HK-2 (cell line): Measurements from ENCODE around the gene AMFR.
"Not testable (repeated sequence)": the region's sequence is repeated elsewhere in the genome, so short reads cannot be mapped to it uniquely, and the experiment has no call there.

Source experiments
- DNase-seq: peaks from one replicate; pipeline ENCODE4 v3.0.0-alpha.2; 2018; ENCODE audit not compliant: unreplicated experiment

Gene AMFR

DNA sequence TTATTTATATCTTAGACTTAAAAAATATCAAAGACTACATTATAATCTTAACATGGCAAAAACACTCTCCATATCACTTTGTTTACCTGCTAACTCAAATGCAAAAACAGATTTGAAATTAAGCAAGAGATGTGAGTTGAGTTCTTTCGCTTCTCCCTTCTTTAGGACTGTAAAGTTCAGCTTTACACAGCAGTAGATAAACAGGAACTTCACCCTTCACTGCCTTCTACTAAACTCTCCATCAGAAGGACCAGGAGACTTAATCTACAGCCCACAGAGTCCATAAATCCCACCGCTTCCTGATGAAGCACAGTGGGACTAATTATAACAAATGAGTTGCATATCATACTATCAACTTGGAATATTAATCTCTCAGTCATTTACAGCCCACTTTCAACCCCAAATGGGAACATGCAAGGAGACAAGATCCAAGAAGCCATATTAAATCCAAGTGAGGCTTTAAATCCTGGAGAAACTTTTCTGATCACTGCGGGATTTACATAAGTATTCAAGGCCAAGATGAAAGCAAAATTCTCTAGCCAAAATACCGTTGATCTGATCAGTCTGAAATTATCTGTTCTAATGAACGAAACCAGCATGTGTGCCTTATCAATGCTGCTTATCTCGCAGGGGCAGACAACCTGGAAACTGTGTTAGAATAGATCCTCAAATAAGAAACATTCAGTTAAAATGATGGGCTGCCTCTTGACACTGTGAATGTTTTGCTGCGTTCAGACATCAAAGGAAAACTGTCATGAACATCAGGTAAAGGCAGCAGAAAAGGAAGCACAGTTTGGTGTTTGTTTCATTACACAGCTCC, 1.6 kb downstream of the AMFR start:
- DNase-seq = no peak

- no peak for DNase-seq
Measured at GRCh38 chr16:56422896-56423441, 2.4 kb downstream of the AMFR start.

DNA sequence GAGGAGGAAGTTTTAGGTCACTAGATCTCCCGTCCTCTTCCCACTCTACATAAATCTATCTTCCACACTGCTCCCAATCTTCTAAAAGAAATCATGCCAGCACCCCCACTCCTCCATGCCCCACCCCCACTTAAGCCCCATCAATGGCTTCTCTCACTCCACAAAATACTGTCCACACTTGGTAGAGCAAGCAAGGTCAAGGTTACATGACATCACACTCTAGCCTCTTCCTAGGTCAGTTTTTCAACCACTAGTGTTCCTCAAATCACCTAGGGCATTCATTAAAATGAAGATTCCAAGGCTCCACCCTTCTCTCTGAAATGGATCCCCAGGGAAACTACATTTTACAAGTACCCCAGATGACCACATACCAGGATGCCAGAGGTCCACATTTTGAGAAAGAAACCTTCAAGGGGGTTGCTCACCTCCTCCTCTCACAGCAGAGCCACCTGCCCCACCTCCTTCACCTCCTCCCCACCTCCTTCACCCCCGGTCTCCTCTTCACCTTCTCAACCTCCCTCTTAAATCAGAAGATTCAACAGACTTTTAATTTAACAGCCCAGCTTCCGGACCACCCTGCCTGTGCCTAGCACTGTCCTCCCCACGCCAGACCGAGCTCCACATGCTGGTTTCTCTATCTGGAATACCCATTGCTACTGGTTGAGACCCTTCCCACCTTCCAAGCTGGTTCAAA, 3.2 kb downstream of the AMFR start:
- no peak for DNase-seq

DNA sequence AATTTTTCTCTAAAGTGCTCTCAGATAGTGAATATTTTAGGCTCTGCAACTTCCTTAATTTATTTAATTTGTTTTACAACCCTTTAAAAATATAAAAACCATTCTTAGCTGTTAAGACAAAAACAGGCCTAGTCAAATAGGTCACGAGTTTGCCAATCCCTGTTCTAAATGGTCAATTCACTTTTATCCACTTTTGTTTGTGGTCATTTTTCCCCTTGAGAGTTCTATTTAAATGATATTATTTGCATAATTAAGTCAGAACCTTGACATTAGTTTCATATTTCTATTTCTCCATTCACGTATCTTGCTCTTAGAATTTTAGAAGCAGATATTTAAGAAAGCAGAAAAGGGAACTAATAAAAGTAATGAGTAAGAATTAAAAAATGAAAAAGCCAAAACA, 4.0 kb downstream of the AMFR start:
- DNase-seq = no peak

DNA sequence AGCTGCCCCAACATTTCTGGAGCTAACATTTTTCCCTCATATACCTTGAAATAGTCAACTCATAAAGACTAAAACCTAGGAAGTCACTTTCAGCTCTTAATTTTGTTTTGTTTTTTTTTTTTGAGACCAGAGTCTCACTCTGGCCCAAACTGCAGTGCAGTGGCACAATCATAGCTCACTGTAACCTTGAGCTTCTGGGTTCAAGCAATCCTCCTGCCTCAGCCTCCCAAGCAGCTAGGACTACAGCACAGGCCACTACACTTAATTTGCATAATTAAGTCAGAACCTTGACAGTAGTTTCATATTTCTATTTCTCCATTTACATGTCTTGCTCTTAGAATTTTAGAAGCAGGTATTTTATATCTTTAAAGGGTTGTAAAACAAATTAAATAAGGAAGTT, 4.7 kb downstream of the AMFR start:
- no peak for DNase-seq

GRCh38 chr16:56419740-56420548, 5.4 kb downstream of the AMFR start:
- DNase-seq = no peak

GRCh38 chr16:56417138-56417537, 8.2 kb downstream of the AMFR start:
- no peak for DNase-seq

- DNase-seq = no peak
Measured at GRCh38 chr16:56415875-56416274, 9.5 kb downstream of the AMFR start.

DNA sequence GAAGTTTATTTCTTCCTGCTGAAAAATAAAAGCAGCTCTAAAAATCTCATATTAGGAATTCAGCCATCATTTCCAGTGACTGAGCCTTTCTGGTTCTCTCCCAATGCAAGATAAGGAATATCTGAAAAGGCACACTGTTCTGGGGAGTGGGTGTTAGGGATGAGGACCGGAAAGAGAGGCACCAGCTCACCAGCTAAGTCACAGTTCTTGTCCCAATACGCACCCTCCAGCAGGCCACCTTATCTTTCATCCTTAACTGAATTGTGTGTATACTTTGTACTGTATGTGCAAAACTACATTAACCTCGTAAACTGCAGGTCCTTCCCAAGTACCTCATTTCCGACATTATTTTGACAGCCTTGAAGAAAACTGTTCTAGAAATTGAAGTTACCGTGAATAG, 11.0 kb downstream of the AMFR start:
- no peak for DNase-seq

DNA sequence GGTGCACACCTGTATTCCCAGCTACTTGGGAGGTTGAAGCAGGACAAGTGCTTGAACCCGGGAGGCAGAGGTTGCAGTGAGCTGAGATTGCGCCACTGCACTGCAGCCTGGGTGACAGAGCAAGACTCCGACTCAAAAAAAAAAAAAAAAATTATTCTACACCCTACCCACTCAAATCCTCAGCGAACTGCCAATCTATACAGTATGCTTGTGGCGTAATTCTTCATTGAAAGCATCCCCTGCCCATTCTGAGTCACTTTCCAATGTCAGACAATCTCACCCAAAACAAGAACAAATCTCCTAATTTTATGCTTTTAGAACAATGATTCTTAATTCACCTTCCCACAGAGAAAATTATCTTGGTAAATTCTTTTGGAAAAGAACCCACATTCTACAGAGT, 12.0 kb downstream of the AMFR start:
- no peak for DNase-seq

DNA sequence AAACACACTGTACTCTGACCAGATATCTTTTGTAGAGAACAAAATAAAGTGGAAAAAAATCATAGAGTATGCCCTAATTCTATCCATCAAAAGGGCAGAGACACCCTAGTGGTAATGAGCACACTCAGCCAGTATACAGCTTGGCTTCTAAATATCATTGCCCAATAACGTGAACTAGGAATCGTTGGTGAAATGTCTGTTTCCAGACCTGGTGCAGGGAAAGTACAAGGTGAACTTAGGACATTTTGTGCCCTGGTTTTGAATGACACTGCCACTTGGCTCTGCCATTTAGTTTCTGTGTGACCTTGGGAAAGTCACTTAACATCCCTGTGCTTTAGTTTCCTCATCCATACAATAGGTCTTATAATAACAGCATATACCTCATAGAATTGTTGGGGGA, 13.7 kb downstream of the AMFR start:
- no peak for DNase-seq

- no peak for DNase-seq
Measured at GRCh38 chr16:56411123-56411522, 14.2 kb downstream of the AMFR start.

DNA sequence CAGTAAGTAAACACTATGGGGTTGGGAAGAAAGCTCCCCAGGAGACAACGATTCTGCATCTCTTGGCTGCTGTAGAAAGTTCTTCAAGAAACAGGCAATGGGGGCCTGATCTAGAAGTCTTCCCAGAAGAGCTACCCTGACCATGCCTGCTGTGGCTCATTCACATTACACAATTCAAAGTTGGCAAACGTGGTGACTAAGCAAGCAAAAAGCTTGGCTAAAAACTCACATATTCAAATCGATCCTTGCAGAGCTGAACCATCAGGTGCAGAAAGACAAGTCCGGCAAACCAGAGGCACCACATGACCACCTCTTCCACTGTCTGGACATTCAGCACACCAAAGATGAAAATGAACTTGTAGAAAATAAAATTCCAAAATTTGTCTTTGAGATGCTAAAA, 16.1 kb downstream of the AMFR start:
- DNase-seq = no peak

DNA sequence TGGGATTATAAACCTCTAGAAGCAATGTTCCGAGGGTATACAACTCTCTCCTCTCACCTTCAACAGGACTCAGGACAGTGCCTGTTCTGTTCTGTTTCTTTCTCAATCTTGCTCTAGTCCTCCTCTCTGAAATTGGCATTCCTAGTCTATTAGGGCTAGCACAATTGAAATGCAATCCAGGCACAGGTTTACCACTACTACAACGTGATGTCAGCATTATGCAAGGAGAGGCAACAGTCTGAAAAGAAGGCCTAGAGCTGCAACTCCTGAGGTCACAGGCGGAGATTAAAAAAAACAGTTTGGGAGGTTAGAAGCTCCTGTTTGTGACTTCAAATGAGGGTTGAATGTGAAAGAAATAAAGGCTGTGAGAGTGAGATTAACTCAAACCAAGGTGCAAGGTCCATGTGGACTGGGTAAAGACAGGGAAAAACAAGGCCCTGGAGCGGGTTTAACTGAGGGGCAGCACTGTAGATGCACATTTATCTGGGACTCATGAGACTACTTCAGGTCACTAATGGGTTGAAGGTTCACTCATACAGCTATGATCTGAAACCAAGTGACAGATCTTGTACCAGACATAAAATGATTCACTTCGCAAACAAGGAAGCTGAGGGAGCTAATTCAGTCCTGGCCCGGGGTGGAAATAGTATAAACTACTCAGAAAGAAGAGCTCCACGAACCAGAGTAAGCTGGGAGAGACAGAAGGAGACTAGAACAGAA, 16.8 kb downstream of the AMFR start:
- no peak for DNase-seq

GRCh38 chr16:56405977-56406672, 19.2 kb downstream of the AMFR start:
- no peak for DNase-seq

DNA sequence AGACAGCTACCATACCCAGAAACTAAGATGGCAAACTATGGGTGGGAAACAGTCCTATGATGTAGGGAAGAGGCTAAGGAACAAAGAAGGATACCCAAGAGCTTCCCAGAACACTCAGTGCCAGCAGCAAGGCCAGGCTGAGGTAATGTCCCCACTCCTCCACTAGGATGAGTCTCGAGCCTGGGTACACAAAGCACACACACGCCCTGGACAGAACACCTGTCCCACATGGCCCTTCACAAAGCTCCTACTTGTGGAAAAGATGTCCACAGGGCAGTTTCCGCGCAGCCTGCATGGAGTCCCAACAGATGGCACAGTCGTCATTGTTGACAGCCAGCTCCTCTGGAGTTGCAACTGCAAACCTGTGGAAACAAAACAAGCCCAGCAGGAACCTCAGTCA, 23.9 kb downstream of the AMFR start:
- DNase-seq = no peak

DNA sequence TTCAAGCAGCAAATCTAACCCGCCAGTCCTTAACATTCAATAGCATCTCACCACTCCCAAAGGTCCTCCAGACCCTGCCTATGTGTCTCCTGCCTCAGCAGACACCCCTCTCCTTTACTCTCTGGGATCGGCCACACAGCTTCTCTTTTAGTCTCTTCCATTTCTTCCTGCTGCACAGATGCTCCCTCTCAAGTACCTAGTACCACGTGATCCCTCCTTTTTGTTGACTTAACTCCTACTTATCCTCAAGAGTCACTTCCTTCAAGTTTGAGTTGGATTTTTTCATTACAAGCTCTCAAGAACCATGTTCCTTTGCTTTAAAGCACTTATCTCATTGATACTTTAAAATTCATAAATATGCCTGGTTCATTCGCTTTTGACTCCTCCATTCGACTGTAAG, 24.9 kb downstream of the AMFR start:
- no peak for DNase-seq

- no peak for DNase-seq
Measured at GRCh38 chr16:56399486-56399885, 25.9 kb downstream of the AMFR start.

GRCh38 chr16:56399047-56399446, 26.3 kb downstream of the AMFR start:
- DNase-seq = no peak

DNA sequence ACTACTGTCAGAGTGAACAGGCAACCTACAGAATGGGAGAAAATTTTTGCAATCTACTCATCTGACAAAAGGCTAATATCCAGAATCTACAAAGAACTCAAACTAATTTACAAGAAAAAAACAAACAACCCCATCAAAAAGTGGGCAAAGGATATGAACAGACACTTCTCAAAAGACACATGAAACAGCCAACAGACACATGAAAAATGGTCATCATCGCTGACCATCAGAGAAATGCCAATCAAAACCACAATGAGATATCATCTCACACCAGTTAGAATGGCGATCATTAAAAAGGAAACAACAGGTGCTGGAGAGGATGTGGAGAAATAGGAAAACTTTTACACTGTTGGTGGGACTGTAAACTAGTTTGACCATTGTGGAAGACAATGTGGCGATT, 28.6 kb downstream of the AMFR start:
- DNase-seq = not testable (repeated sequence)

GRCh38 chr16:56389554-56389953, 35.8 kb downstream of the AMFR start:
- DNase-seq = peak; percentile 61
